ENCODE data around the gene DIPK1A.

DNA sequence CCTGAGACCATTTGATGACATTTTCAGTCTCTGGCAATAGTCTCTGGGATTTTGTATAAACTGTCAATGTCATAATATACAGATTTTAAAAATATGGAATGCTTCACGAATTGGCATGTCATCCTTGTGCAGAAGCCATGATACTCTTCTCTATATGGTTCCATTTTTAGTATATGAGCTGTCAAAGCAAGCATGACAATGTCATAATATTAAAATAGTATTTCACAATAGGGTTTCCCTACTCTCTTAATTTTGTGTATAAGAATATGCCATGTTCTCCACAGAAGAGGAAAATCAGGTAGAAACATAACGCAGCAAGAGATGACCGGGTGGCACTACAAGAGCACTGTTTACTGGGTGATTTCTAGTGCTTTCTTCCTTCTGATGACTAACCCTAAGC, 8.3 kb upstream of the DIPK1A start:
- TF ChIP-seq, protein P1, sequence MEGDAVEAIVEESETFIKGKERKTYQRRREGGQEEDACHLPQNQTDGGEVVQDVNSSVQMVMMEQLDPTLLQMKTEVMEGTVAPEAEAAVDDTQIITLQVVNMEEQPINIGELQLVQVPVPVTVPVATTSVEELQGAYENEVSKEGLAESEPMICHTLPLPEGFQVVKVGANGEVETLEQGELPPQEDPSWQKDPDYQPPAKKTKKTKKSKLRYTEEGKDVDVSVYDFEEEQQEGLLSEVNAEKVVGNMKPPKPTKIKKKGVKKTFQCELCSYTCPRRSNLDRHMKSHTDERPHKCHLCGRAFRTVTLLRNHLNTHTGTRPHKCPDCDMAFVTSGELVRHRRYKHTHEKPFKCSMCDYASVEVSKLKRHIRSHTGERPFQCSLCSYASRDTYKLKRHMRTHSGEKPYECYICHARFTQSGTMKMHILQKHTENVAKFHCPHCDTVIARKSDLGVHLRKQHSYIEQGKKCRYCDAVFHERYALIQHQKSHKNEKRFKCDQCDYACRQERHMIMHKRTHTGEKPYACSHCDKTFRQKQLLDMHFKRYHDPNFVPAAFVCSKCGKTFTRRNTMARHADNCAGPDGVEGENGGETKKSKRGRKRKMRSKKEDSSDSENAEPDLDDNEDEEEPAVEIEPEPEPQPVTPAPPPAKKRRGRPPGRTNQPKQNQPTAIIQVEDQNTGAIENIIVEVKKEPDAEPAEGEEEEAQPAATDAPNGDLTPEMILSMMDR (IDR thresholded peaks at IDR 0.05; ENCODE audit: low read length) = no peak
- TF ChIP-seq EZH2 (IDR thresholded peaks at IDR 0.05; ENCODE audit: borderline replicate concordance, low read length) = no peak
